ENCODE results near the gene BCL7C.

BCL7C gene

GRCh38 chr16:30844346-30844670, 49.6 kb downstream of the BCL7C start:
- CTCF ChIA-PET: interaction anchor here (0.5 to 3.6 kb wide), 34 partner anchors 9 to 942 kb away, joined by 3 to 41 read pairs (median 4); partner anchors contain the start of gene CTF1
- no peak for DNase-seq (ENCODE audit: extremely low spot score)
- TF ChIP-seq CTBP1 (IDR thresholded peaks at IDR 0.05; ENCODE audit: borderline replicate concordance) (no peak), PKNOX1 (IDR thresholded peaks at IDR 0.05) (no peak), ELF4 (IDR thresholded peaks at IDR 0.05) (no peak), L3MBTL2 (conservative IDR thresholded peaks at IDR 0.05) (no peak), FOXM1 (IDR thresholded peaks at IDR 0.05; ENCODE audit: borderline replicate concordance) (no peak)
- POLR2A ChIA-PET: interaction anchor here (1.0 to 5.4 kb wide), 18 partner anchors 11 to 145 kb away, joined by 3 to 38 read pairs (median 4); partner anchors contain the start of genes CTF1 and SRCAP

GRCh38 chr16:30843501-30843900, 50.4 kb downstream of the BCL7C start:
- no peak for DNase-seq (ENCODE audit: extremely low spot score)
- CTCF ChIA-PET: interaction anchor here (0.6 kb wide), 1 partner anchor 41 kb away, joined by 3 read pairs; no protein-coding TSS in a partner anchor
- TF ChIP-seq SUZ12 (IDR thresholded peaks at IDR 0.05) (no peak), SP1 (IDR thresholded peaks at IDR 0.05) (no peak), NFRKB (IDR thresholded peaks at IDR 0.05) (no peak)
- POLR2A ChIA-PET: interaction anchor here (2.1 to 5.4 kb wide), 3 partner anchors 11 to 58 kb away, joined by 9 to 38 read pairs (median 31); no protein-coding TSS in a partner anchor

- TF ChIP-seq SP1 (IDR thresholded peaks at IDR 0.05) (no peak), HDGF (IDR thresholded peaks at IDR 0.05; ENCODE audit: borderline replicate concordance) (no peak), LEF1 (IDR thresholded peaks at IDR 0.05; ENCODE audit: borderline replicate concordance) (no peak), BHLHE40 (IDR thresholded peaks at IDR 0.05; ENCODE audit: borderline replicate concordance) (no peak), ARNT (IDR thresholded peaks at IDR 0.05) (no peak), ELF4 (IDR thresholded peaks at IDR 0.05) (no peak), TARDBP (IDR thresholded peaks at IDR 0.05) (no peak), SUZ12 (IDR thresholded peaks at IDR 0.05) (no peak), FOXA1 (IDR thresholded peaks at IDR 0.05) (no peak)
- POLR2A ChIA-PET: interaction anchor here (5.4 kb wide), 1 partner anchor 59 kb away, joined by 38 read pairs; no protein-coding TSS in a partner anchor
- no peak for DNase-seq (ENCODE audit: extremely low spot score)
- CTCF ChIA-PET: no interaction called here
Observed at GRCh38 chr16:30842971-30843370, 50.9 kb downstream of the BCL7C start.

- ChIA-PET POLR2A (no interaction called here), CTCF (interaction anchor here (0.6 kb wide), 2 partner anchors 54 to 116 kb away, joined by 3 read pairs; partner anchors contain the start of gene SETD1A)
- TF ChIP-seq BHLHE40 (IDR thresholded peaks at IDR 0.05; ENCODE audit: borderline replicate concordance): no peak
- TF ChIP-seq FOXK2 (IDR thresholded peaks at IDR 0.05): no peak
- no peak for TF ChIP-seq HDGF (IDR thresholded peaks at IDR 0.05; ENCODE audit: borderline replicate concordance)
- no peak for TF ChIP-seq ELF4 (IDR thresholded peaks at IDR 0.05)
- TF ChIP-seq FOXA1 (IDR thresholded peaks at IDR 0.05): no peak
- no peak for TF ChIP-seq TARDBP (IDR thresholded peaks at IDR 0.05)
- no peak for TF ChIP-seq SP1 (IDR thresholded peaks at IDR 0.05)
- no peak for TF ChIP-seq CTBP1 (IDR thresholded peaks at IDR 0.05; ENCODE audit: borderline replicate concordance)
- TF ChIP-seq SUZ12 (IDR thresholded peaks at IDR 0.05): no peak
- TF ChIP-seq NFRKB (IDR thresholded peaks at IDR 0.05): no peak
- TF ChIP-seq PKNOX1 (IDR thresholded peaks at IDR 0.05): no peak
- no peak for TF ChIP-seq L3MBTL2 (conservative IDR thresholded peaks at IDR 0.05)
- TF ChIP-seq ZNF384 (IDR thresholded peaks at IDR 0.05): no peak
- TF ChIP-seq LEF1 (IDR thresholded peaks at IDR 0.05; ENCODE audit: borderline replicate concordance): no peak
- TF ChIP-seq FOXM1 (IDR thresholded peaks at IDR 0.05; ENCODE audit: borderline replicate concordance): no peak
- TF ChIP-seq ARNT (IDR thresholded peaks at IDR 0.05): no peak
- no peak for DNase-seq (ENCODE audit: extremely low spot score)
Observed at GRCh38 chr16:30841332-30841731, 52.5 kb downstream of the BCL7C start.

GRCh38 chr16:30840611-30841010, 53.3 kb downstream of the BCL7C start:
- DNase-seq (ENCODE audit: extremely low spot score): no peak
- POLR2A ChIA-PET: interaction anchor here (1.2 kb wide), 1 partner anchor 60 kb away, joined by 3 read pairs; no protein-coding TSS in a partner anchor
- CTCF ChIA-PET: interaction anchor here (0.6 kb wide), 1 partner anchor 55 kb away, joined by 3 read pairs; no protein-coding TSS in a partner anchor
- no peak for TF ChIP-seq HDGF (IDR thresholded peaks at IDR 0.05; ENCODE audit: borderline replicate concordance)
- no peak for TF ChIP-seq SUZ12 (IDR thresholded peaks at IDR 0.05)
- TF ChIP-seq FOXK2 (IDR thresholded peaks at IDR 0.05): no peak
- TF ChIP-seq BHLHE40 (IDR thresholded peaks at IDR 0.05; ENCODE audit: borderline replicate concordance): no peak
- no peak for TF ChIP-seq ARNT (IDR thresholded peaks at IDR 0.05)
- no peak for TF ChIP-seq PKNOX1 (IDR thresholded peaks at IDR 0.05)
- no peak for TF ChIP-seq SP1 (IDR thresholded peaks at IDR 0.05)
- no peak for TF ChIP-seq FOXA1 (IDR thresholded peaks at IDR 0.05)
- TF ChIP-seq ZNF384 (IDR thresholded peaks at IDR 0.05): no peak
- no peak for TF ChIP-seq CTBP1 (IDR thresholded peaks at IDR 0.05; ENCODE audit: borderline replicate concordance)
- TF ChIP-seq L3MBTL2 (conservative IDR thresholded peaks at IDR 0.05): no peak
- TF ChIP-seq LEF1 (IDR thresholded peaks at IDR 0.05; ENCODE audit: borderline replicate concordance): no peak

- CTCF ChIA-PET: interaction anchor here (0.6 to 1.6 kb wide), 5 partner anchors 13 to 991 kb away, joined by 3 to 9 read pairs (median 4); no protein-coding TSS in a partner anchor
- POLR2A ChIA-PET: interaction anchor here (0.8 to 2.2 kb wide), 10 partner anchors 9 to 92 kb away, joined by 3 to 8 read pairs (median 4); partner anchors contain the start of genes CTF1 and PHKG2
- TF ChIP-seq ARNT (IDR thresholded peaks at IDR 0.05) (no peak), BHLHE40 (IDR thresholded peaks at IDR 0.05; ENCODE audit: borderline replicate concordance) (no peak), FOXK2 (IDR thresholded peaks at IDR 0.05) (no peak), FOXM1 (IDR thresholded peaks at IDR 0.05; ENCODE audit: borderline replicate concordance) (no peak)
- DNase-seq (ENCODE audit: extremely low spot score): no peak
Observed at GRCh38 chr16:30839523-30840227, 54.2 kb downstream of the BCL7C start.

All from HEK293T (cell line).